GM19452 (cell line): ENCODE data around the gene TMOD2.

Experiments used
- ATAC-seq: cut with Tn5 transposase; IDR thresholded peaks from one replicate; pipeline ENCODE4 v1.9.1; 2021; ENCODE audit not compliant: unreplicated experiment

TMOD2 gene

GRCh38 chr15:51849860-51850259 lies 98.5 kb downstream of the TMOD2 start:
- no peak for ATAC-seq

GRCh38 chr15:51853998-51854397 lies 102.6 kb downstream of the TMOD2 start:
- ATAC-seq, result no peak

DNA sequence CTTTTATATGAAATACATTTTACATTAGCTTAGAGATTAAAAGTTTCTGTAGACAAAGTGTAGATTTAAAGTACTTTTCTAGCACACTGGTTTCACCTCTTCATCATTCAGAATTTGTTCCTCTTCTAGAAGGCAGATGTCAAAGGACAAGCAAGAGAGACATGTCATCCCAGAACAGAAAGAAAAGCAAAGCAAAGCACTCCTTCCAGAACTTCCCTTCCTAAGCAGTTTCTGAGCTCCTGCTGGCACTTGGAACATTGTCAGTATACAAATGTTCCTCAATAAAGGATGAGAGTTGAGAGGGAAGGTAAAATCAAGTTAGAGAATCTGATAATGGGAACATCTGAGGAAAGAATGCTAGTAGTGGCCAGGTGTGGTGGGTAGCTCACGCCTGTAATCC lies 104.2 kb downstream of the TMOD2 start:
- no peak for ATAC-seq

DNA sequence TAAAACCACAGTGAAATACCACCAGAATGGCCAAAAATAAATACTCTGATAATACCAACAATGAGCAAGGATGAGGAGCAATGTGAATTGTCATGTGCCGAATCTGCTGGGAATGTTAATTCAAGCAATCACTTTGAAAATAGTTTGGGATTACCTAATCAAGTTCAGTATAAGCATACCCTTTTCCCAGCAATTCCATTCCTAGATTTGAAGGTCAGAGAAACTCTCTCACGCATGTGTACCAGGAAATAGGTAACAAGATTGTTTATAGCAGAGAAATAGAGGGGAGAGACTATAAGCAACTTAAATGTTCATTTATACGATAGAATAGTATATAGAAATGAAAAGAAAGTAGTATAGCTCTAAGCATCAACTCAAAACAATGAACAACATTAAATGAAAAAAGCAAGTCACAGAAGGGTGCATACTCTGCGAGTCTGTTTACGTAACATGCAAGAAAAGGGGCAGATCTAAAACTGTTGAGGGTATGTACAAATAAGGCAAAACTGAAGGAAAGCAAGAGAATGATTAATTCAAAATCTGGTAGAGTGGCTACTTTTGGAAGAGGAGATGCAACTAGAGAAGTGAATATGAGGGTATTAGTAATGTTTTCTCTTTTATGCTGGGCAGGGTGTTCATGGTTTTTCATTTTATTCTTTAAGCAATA lies 105.5 kb downstream of the TMOD2 start:
- ATAC-seq, result no peak

DNA sequence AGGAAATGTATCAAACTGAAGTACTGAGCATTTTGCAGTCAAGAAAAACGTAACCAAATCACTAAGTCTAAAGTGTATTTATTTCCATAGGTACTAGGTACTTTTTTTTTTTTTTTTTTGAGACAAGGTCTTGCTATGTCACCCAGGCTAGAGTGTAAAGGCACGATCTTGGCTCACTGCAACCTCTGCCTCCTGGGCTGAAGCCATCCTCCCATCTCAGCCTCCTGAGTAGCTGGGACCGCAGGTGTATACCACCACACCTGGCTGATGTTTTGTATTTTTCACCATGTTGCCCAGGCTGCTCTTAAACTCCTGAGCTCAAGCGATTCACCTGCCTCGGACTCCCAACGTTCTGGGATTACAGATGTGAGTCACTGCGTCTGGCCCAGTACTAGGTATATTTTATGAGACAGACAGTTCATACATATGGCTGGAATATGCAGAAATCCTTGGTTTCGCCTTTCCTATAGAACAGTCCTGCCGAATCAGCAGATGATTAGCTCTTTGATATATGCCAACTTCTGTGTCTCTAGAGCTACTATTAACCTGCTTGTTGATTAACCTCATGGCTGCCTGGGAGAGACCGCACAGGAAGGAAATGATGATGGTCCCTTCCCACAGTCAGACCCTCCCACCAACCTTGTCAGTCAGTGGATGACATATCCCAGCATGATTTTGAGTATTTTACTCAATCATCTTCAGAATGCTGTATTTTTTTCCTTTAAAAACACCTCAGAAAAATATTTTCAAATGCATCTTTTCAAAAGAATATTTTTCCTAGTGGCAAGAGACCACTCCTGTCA lies 110.4 kb downstream of the TMOD2 start:
- ATAC-seq, result no peak

GRCh38 chr15:51863131-51863530 lies 111.7 kb downstream of the TMOD2 start:
- no peak for ATAC-seq

GRCh38 chr15:51864408-51865056 lies 113.1 kb downstream of the TMOD2 start:
- no peak for ATAC-seq

DNA sequence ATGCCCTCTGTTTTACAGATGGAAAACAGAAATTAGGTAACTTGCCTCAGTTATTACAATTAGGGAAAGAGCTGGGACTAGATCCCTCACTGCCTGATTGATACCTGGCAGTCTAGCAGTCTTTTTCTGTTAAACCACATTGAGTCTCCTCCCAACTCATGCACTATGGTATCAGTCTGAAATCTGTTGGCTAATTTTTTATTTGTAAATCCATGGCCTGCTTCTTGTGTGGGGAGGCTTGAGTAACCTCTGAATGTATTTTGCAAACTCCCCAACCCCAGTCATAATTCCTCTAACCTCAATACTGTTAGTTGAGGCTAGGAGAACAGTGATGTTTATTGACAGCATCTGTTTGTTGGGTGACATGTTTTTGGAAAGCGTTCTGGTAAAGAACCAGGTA lies 113.9 kb downstream of the TMOD2 start:
- ATAC-seq, result no peak
